LNCAP (cell line): ENCODE measurements around the gene CCDC85B.

Experiments
- CTCF ChIP-seq: fragments of 450-650 bp; IDR thresholded peaks from 2 replicates; pipeline ENCODE4 v1.5.1; 2017; ENCODE audit warnings: mild to moderate bottlenecking

The CCDC85B gene

GRCh38 chr11:65934014-65934413 is 43.5 kb downstream of the CCDC85B start:
- no peak for TF ChIP-seq CTCF

- no peak for TF ChIP-seq CTCF
These were observed 47.3 kb downstream of the CCDC85B start for GRCh38 chr11:65937766-65938165.
